Tongue (tissue), 2 donors: ENCODE measurements around the gene CENPF. TPM values are rescaled to one million over a fixed set of nuclear protein-coding genes. Genes with fewer than 3 reads are reported as not detected.

Experiments used
- DNase-seq: peaks from one replicate; pipeline ENCODE4 v3.0.0-alpha.2; 2015
- total RNA-seq: library from RNA; depleted of rRNA; stranded (reverse); fragments of >200 nt; gene quantifications from one replicate; pipeline ENCODE4 v1.2.3, GENCODE V29; 2014

The CENPF gene
- total RNA-seq, 1 donor from 2014 or later, result 30.1 TPM

GRCh38 chr1:214709241-214709640, 106.2 kb downstream of the CENPF start:
- no peak for DNase-seq

DNA sequence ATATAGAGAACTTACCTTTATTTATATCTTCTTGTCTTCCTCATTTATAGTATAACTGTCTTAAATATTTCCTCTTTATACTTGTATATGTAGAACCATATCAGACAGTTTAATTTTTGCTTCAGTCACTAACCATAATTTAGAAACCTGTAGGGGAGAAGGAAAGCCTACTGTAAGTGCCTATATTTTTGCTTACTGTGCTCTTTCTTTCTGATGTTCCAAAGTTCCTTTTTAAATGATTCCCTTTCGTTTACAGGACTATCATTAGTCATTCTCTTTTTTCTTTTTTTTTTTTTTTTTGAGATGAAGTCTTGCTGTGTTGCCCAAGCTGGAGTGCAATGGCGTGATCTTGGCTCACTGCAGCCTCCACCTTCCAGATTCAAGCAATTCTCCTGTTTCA, 109.7 kb downstream of the CENPF start:
- no peak for DNase-seq

Other genes with a start within 250 kb of the CENPF start
- gene PTPN14, start 51.6 kb upstream of the CENPF start, total RNA-seq, result 36.1 TPM